GM19397 (cell line): ENCODE results near the gene PKD1.

Experiments used
- ATAC-seq: cut with Tn5 transposase; IDR thresholded peaks from one replicate; pipeline ENCODE4 v1.9.1; 2021; ENCODE audit warnings: mild to moderate bottlenecking, moderate library complexity; ENCODE audit not compliant: unreplicated experiment

PKD1 gene

DNA sequence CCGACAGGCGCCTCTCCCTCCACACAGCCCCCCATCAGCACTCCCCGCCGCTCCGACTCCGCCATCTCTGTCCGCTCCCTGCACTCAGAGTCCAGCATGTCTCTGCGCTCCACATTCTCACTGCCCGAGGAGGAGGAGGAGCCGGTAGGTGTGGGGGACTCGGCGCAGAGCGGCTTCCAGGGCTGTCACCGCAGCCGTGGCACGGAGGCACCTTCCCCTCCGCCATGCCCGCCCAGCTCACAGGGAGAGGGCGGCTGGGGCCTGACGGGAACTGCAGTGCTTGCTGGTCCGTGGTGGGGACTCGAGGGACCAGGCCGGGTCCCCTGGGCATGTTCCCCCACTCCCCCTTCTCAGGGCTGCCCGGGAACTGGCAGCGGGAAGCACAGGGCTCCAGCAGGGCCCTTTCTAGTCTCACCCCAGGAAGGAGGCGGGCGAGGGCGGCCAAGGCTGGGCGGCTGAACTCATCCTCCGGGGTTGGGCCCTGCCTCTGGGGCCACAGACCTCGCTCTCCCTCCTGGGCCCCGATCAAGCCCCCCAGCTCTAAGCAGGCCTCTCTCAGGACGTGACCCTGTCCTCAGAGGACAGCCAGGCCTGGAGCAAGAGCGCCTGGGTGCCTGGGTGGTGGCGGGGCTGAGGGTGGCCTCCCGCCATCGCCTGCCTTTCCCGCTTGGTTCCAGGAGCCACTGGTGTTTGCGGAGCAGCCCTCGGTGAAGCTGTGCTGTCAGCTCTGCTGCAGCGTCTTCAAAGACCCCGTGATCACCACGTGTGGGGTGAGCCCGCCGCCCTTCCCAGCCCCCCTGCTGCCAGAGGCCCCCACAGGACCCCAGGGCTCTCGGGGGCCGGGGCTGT, 35.1 kb upstream of the PKD1 start:
- no peak for ATAC-seq

DNA sequence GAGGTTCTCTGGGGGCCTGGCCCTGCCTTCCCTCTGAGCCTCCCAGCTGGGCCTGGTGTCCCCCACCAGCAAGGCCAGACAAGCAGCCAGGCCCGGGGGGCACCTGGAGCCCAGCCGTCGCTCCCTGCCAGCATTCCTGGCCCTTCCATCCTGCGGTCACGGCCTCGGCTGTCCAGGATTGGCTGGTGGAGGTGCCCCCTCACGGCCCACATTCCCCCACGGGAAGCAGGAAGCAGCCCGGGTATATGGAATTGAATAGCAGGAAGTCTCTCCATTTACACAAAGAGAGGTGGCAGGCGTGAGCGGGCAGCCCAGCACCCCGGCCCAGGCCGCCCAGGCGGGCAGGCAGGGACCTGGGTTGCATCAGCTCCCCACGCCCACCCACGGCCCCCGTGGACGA, 34.4 kb upstream of the PKD1 start:
- ATAC-seq: no peak

DNA sequence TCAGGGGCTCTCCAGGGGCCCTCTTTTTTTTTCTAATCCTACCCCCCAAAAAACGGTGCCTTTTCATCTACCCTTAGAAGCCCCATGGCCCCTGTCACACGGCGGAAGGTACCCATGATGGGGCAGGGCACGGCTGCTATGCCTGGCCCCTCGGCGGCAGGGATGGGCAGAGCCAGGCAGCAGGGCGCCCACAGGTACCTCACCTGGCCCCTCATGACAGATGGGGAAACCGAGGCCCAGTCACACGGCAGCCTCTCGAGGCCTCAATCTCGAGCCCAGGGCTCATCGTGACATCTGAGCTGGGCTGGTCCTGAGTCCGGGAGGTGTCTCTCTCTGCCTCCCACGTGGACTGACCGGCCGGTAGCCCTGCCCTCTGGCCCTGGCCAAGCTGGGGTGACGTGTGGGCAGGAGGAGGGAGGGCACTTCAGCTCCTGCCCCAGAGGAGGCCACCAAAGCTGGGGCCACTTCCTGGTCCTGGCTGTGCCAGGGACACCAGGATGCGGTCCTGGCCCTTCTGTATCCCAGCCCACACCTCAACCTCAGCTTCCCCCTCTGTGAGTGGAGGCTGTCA, 31.5 kb upstream of the PKD1 start:
- no peak for ATAC-seq

GRCh38 chr16:2166263-2167067, 30.8 kb upstream of the PKD1 start:
- ATAC-seq: no peak

DNA sequence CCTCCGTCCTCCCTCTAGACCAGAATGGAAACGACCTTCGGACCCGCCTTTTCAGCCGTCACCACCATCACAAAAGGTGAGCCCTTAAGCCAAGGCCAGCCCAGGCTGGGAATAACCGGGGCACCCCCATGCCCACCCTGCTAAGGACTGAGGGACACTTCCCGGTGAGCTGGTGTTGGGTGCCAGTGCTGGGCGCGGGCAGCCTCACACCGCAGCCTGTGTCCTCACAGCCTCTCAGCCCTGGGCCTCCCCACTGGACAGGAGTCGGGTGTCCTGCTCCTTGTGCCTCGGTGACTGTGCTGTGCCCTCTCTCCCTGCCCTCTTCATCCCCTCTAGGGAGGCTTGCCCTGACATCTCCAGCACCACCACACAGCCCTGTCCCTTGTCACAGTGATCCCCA, 30.2 kb upstream of the PKD1 start:
- no peak for ATAC-seq

- ATAC-seq: no peak
Observed at GRCh38 chr16:2163211-2163881, 27.6 kb upstream of the PKD1 start.

DNA sequence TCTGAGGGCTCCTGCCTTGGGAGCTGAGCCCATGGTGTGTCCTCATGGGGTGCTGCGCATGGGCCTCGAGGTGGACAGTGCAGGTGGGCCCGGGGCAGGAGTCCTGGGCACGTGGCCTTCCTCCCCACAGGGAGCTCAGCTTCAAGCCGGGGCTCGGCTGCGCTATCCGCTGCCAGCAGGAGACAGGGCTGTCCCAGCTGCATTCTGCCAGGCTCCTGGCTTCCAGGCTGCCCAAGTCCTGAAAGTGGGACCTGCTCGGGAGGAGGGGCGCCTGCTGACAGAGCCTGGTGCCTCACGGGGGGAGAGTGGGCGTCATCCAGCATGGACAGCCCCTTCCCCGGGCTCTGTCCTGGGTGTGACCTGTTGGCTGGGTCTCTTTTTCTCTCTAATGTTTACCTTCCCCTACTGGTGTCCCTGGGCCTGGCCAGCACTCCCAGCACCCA, 27.0 kb upstream of the PKD1 start:
- ATAC-seq: no peak

GRCh38 chr16:2161911-2162310, 26.2 kb upstream of the PKD1 start:
- no peak for ATAC-seq

- ATAC-seq: no peak
Observed at GRCh38 chr16:2160915-2161551, 25.3 kb upstream of the PKD1 start.

DNA sequence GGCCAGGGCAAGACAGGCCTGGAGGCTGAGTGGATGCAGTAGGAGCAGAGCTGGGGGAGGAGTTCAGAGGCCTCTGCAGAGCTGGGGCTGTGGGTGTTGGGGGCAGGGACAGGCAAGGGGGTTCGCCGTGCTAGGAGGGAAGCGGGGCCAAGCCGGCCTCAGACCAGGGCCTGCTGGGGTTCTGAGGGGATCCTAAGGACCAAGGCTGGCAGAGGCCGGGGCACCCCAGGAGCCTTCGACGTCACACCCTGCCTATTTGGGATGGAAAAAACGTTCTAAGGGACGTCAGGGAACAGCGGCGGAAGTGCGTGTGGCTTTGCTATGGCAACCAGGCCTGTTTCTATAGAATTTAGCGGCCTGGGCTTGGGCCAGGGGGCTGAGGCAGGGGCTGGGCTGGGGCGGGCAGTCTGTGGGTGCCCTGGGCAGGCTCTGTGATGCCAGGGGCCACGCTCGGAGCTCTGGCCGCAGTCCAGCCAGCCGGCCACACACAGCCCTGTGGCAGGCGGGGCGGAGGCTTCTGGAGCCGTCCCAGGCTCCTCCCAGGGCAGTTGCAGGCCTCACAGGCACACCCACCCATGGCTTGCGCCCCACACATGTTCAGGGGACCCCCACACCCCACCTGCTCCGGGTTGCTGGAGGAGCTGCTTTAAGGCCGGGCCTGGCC, 23.6 kb upstream of the PKD1 start:
- no peak for ATAC-seq

- ATAC-seq: no peak
Observed at GRCh38 chr16:2158262-2158638, 22.6 kb upstream of the PKD1 start.

DNA sequence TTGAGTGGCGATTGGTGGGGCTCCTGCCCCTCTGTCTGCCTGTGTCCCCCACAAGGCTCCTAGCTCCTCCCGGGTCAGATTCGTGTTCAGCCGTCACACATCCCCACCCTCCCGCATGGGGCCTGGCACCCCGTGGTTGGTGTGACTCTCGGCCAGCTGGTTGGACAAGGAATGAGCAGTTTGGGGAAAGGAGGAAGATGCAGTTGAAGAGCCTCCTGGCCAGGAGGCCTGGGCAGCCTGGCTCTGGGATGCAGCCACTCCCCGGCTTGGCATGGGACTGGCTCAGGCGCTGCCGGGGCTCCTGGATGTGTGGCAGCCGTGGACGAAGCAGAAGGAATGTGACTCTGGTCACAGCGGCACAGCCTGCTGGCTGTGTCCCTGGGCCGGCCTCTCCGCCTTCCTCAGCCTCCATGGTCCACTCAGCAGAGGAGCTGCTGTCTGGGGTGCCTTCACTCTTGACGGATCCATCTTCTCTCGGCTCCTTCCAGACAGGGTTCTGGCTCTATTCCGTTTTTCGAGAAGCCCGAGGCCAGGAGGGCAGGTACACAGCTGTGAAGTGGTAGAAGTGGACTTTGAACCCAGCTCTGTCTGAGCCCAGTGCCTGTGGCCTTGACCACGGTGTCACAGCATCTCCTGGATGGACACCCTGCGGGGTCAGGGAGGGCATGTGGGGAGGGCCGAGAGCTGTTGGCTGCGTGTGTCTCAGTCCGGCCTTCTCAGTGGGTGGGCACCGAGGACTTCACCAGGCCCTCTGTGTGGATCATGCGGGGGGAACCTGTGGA, 22.0 kb upstream of the PKD1 start:
- no peak for ATAC-seq

DNA sequence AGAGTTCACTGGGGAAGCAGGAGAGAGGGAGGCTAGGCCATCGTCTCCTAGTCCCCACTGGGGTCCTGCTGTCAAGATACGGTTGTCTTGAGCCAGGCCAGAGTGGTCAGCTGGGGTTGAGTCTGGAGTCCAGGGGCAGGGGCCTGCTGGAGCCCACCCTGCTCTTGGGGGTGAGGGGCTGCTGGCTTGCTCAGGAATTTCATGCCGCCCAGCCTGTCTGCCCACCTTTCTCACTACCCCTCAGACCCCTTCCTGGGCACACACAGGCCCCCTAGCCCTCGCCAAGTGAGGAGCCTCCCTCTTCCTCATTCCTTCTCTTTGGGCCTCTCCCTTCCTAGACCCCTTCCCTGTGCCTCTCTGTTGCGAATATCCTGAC, 21.1 kb upstream of the PKD1 start:
- ATAC-seq: no peak

DNA sequence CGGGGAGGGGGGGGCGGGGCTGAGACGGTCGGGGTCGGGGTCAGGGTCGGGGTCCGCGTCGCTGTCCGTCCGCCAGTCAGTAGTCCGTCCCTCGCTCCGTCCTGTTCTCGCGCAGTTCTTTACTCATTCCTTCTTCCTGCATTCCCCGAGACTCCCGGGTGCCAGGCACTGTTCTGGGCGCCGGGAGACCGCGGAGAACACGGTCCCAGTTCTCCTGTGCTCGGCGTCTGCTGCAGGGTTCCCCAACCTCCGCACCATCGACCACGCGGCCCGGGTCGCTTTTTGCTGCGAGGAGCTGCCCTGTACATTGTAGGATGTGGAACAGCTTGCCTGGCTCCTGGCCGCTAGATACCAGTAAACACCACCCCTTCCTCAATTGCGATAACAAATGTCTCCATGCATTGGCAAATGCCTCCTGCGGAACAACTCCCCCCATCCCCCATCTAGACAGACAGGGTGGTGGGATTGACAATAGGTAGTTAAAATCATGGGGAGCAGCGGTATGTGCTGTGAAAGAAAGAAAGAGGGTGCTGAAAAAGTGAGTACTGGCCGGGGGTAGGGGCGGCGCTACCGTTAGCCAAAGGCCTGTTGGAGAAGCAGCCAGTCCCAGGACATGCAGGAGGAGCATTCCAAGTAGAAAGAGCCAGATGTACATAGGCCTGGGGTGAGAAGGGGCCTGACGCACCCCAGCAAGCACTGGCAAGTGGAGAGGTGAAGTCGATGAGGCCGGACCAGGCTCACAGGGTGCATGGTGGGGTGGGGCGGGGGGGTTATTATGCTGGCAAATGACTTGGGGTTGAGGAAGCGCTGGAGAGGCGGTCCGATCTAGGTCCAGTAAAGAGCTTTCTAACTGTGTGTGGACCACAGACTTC, 20.5 kb upstream of the PKD1 start:
- ATAC-seq: no peak

DNA sequence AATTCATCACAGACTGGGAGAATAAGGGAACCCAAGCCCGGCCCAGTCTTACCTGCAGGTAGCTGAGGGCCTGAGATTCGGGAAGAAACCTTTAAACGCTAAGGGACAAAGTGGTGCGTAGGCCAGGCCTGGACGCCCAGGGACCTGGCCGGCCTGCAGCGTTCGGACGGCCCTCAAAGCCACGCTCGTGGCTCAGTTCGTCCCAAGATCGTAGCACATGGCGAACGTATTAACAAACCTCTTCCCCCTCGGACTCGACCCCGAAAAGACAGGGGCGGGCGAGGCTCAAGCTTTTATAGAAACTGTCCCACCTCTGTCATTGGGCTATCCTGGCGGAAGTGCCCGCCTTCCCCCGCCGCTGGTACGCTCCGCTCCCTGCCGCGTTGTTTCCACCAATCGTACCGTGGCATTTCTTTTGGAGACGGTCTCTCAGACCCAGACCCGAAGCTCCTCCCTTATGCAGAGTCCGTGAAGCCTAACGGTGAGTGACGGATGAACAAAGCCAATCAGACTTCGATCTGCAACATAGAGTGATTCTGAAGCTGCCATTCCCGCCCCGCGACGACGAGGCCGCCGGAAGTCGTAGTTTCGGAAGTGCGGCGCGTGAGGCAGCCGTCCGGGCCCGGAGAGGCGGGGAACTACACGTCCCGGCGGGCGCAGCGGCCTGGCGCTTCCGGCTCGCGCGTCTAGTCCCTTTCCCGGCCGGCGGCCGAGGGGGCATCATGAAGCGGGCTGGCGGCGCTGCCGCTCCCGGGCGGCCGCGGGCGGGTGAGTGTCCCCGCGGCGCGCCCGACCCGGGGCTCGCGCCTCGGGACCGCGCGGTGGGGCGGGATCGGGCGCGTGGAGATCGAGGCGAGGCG, 19.6 kb upstream of the PKD1 start, which contains the start of gene TRAF7:
Gene TRAF7 (plus strand): TSS at position 692 of the 860 bp plus-strand sequence. CDS start 8,139 bp downstream, outside the sequence.
- ATAC-seq: peak; percentile 76

- ATAC-seq: no peak
Observed at GRCh38 chr16:2154533-2155090, 18.9 kb upstream of the PKD1 start.
